Esophagus squamous epithelium (tissue), 5 donors: ENCODE results near the gene TNFAIP2. TPM values are rescaled to one million over a fixed set of nuclear protein-coding genes. Genes with fewer than 3 reads are reported as not detected.

ENCODE experiments used
- DNase-seq: peaks from one replicate; lab custom pipeline; 2025; lab: John Stamatoyannopoulos, UW
- H3K27ac ChIP-seq, 4 donors: fragments of 200-600 bp; sonication (generic); one replicate each; pipeline ENCODE4 v1.5.1; 2016 to 2019; ENCODE audit warnings: mild to moderate bottlenecking in 1 of 4
- H3K27me3 ChIP-seq, 4 donors: fragments of 200-600 bp; sonication (generic); 1 replicate in 3 of 4; 2 replicates in 1 of 4; pipeline versions ENCODE4 v1.5.1 to v1.6.0; 2017 to 2021; ENCODE audit warnings: antibody characterized with exemption in 1 of 4
- H3K36me3 ChIP-seq, 3 donors: fragments of 200-600 bp; sonication (generic); one replicate each; pipeline ENCODE4 v1.5.1; 2016 to 2019
- H3K4me1 ChIP-seq, 3 donors: fragments of 200-600 bp; sonication (generic); one replicate each; pipeline ENCODE4 v1.5.1; 2017 to 2019
- H3K4me3 ChIP-seq, 4 donors: fragments of 200-600 bp; sonication (generic); 1 replicate in 3 of 4; 2 replicates in 1 of 4; pipeline ENCODE4 v1.5.1; 2016 to 2019; ENCODE audit warnings: mild to moderate bottlenecking in 2 of 4, moderate library complexity in 1 of 4
- H3K9me3 ChIP-seq, 3 donors: fragments of 200-600 bp; sonication (generic); one replicate each; pipeline ENCODE4 v1.5.1; 2016 to 2019
- CTCF ChIP-seq, 6 experiments: fragments of 450-650 bp in 4 of 6; fragments of 200-600 bp in 2 of 6; sonication (generic) in 2 of 6; IDR thresholded peaks; one replicate each; pipeline ENCODE4 v1.5.1; 2016 to 2019; ENCODE audit warnings: antibody characterized with exemption in 6 of 6, mild to moderate bottlenecking in 4 of 6, moderate library complexity in 4 of 6
- POLR2A ChIP-seq, 4 donors: fragments of 450-650 bp; IDR thresholded peaks; one replicate each; pipeline ENCODE4 v1.6.1; 2017; ENCODE audit warnings: antibody characterized with exemption in 4 of 4, mild to moderate bottlenecking in 4 of 4, moderate library complexity in 3 of 4
- WGBS, 2 donors: methylation state at CpG; one replicate each; pipeline ENCODE4 v1.1.5; 2018; 5-methylcytosine and 5-hydroxymethylcytosine counted together
- intact Hi-C: fragments of 100-400 bp; cut with DNase I; formaldehyde crosslinking; loops from one replicate; pipeline ENCODE4 v1.15.0; 2022
- total RNA-seq, 4 donors: library from RNA; depleted of rRNA; stranded (reverse); fragments of >200 nt; gene quantifications; one replicate each; pipeline ENCODE4 v1.1.0, GENCODE V29; 2016
- donor health status: DM: yes; HTN: yes; CAD: no.

TNFAIP2 gene
- total RNA-seq, 4 donors from 2014 or later, result 36.6 to 163 (median 130) TPM

DNA sequence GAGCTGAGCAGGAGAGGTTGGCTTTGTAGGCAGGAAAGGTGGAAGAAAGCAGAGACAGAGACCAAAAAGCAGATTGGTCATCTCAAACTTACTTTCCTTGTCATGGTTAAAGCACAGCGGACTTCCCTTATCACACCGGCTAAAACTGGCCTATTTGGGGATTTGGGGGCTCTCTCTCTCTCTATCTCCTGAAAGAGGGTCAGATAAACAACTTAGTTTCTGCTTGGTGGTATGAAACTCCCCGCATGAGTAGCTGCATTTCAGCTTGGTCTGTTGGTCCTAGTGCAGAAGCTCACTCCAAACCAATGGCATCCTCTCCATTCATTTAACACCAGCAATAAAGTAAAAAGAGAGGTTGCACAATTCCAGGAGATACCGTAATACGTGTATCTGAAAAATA lies 57.1 kb downstream of the TNFAIP2 start:
- intact Hi-C loops, result loop anchor here (10.0 kb wide), 2 partner anchors 76 to 114 kb away; no protein-coding TSS in a partner anchor
- Histone ChIP-seq H3K27me3 (peaks cover 0 to 4% (median 0%) of the 10 kb centered on the region in 4 donors), H3K4me1 (peaks cover 4 to 20% (median 4%) of the 10 kb centered on the region in 3 donors), H3K9me3 (no peaks in the 10 kb centered on the region), H3K4me3 (no peak overlapping the region), H3K36me3 (no peaks in the 10 kb centered on the region), H3K27ac (no peak overlapping the region)
- no peak for TF ChIP-seq POLR2A (IDR thresholded peaks at IDR 0.05)
- TF ChIP-seq CTCF (IDR thresholded peaks at IDR 0.05), result no peak
- no peak for DNase-seq
- 95 to 100% methylated on average over 4 to 5 of the region's 5 CpGs for WGBS, 2 donors

GRCh38 chr14:103184046-103184445 lies 60.8 kb downstream of the TNFAIP2 start:
- Histone ChIP-seq H3K36me3 (no peaks in the 10 kb centered on the region), H3K4me3 (no peak overlapping the region), H3K27ac (no peak overlapping the region), H3K9me3 (no peaks in the 10 kb centered on the region), H3K27me3 (peaks cover 0 to 36% (median 2%) of the 10 kb centered on the region in 4 donors), H3K4me1 (peaks cover 4 to 35% (median 7%) of the 10 kb centered on the region in 3 donors)
- no peak for TF ChIP-seq POLR2A (IDR thresholded peaks at IDR 0.05)
- no peak for TF ChIP-seq CTCF (IDR thresholded peaks at IDR 0.05)
- DNase-seq, result no peak
- 75 to 86% methylated on average over 6 to 12 of the region's 12 CpGs for WGBS, 2 donors
- intact Hi-C loops, result loop anchor here (10.0 kb wide), 2 partner anchors 79 to 111 kb away; no protein-coding TSS in a partner anchor

GRCh38 chr14:103185051-103186029 lies 62.1 kb downstream of the TNFAIP2 start:
- H3K4me3 ChIP-seq, result no peak overlapping the region
- H3K9me3 ChIP-seq, result no peaks in the 10 kb centered on the region
- H3K4me1 ChIP-seq, result peaks cover 8 to 40% (median 10%) of the 10 kb centered on the region in 3 donors
- 31 to 34% methylated on average over 12 to 13 of the region's 13 CpGs for WGBS, 2 donors
- TF ChIP-seq CTCF (IDR thresholded peaks at IDR 0.05) (peak; percentile 19 to 86 (median 72)), POLR2A (IDR thresholded peaks at IDR 0.05) (no peak)
- intact Hi-C loops, result loop anchor here (10.0 kb wide), 2 partner anchors 81 to 109 kb away; no protein-coding TSS in a partner anchor
- H3K27me3 ChIP-seq, result peaks cover 0 to 49% (median 2%) of the 10 kb centered on the region in 4 donors
- peak overlapping the region in 3 of 4 donors; percentile 49 to 63 (median 62) for H3K27ac ChIP-seq
- H3K36me3 ChIP-seq, result no peaks in the 10 kb centered on the region
- DNase-seq, result no peak

GRCh38 chr14:103186241-103186822 lies 63.1 kb downstream of the TNFAIP2 start:
- Histone ChIP-seq H3K36me3 (no peaks in the 10 kb centered on the region), H3K27me3 (peaks cover 0 to 49% (median 2%) of the 10 kb centered on the region in 4 donors), H3K9me3 (no peaks in the 10 kb centered on the region), H3K27ac (peak overlapping the region in 3 of 4 donors; percentile 49 to 63 (median 62)), H3K4me3 (no peak overlapping the region), H3K4me1 (peaks cover 8 to 40% (median 10%) of the 10 kb centered on the region in 3 donors)
- 53 to 63% methylated on average over 9 of the region's 9 CpGs for WGBS, 2 donors
- DNase-seq, result no peak
- intact Hi-C loops, result loop anchor here (10.0 kb wide), 2 partner anchors 82 to 108 kb away; no protein-coding TSS in a partner anchor
- TF ChIP-seq POLR2A (IDR thresholded peaks at IDR 0.05), result no peak
- TF ChIP-seq CTCF (IDR thresholded peaks at IDR 0.05), result no peak

Other genes with a start within 250 kb of the TNFAIP2 start
- gene AMN, start 200.8 kb upstream of the TNFAIP2 start, total RNA-seq, result 10 to 100 TPM in 3 of 4 donors, 1 to 10 TPM in 1; 7.6 to 24.0 (median 19.7) TPM
- 10 to 100 TPM; 43.7 to 98.2 (median 81.2) TPM for gene CDC42BPB, start 65.9 kb upstream of the TNFAIP2 start, total RNA-seq
- 1 to 10 TPM in 1 of 4 donors, not detected in 3; 1.1 TPM for gene LBHD2, start 39.3 kb upstream of the TNFAIP2 start, total RNA-seq
- gene EXOC3L4, start 28.7 kb upstream of the TNFAIP2 start, total RNA-seq, result under 1 TPM in 1 of 4 donors, not detected in 3; 1.00 TPM
- gene EIF5, start 210.8 kb downstream of the TNFAIP2 start, total RNA-seq, result 100 to 1,000 TPM; 157 to 273 (median 211) TPM